C1 segment of cervical spinal cord (tissue), 14 donors: ENCODE measurements around the gene OSTN.
"Not testable (repeated sequence)": the region's sequence is repeated elsewhere in the genome, so short reads cannot be mapped to it uniquely, and the experiment has no call there.

Experiments
- DNase-seq, 14 donors: peaks; one replicate each; lab custom pipeline; 2025; lab: John Stamatoyannopoulos, UW

OSTN gene

GRCh38 chr3:191263365-191263764 is 64.3 kb downstream of the OSTN start:
- no peak for DNase-seq

GRCh38 chr3:191263850-191264249 is 64.8 kb downstream of the OSTN start:
- no peak for DNase-seq

- DNase-seq: no peak
Observed at GRCh38 chr3:191268737-191269136, 69.7 kb downstream of the OSTN start.

GRCh38 chr3:191269289-191270085 is 70.4 kb downstream of the OSTN start:
- no peak for DNase-seq

- DNase-seq: not testable (repeated sequence)
Observed at GRCh38 chr3:191275244-191275643, 76.2 kb downstream of the OSTN start.

- no peak for DNase-seq
Observed at GRCh38 chr3:191275751-191276150, 76.7 kb downstream of the OSTN start.

- no peak for DNase-seq
Observed at GRCh38 chr3:191280111-191280510, 81.1 kb downstream of the OSTN start.

GRCh38 chr3:191280882-191281281 is 81.8 kb downstream of the OSTN start:
- no peak for DNase-seq

- no peak for DNase-seq
Observed at GRCh38 chr3:191282251-191283185, 83.5 kb downstream of the OSTN start.

- no peak for DNase-seq
Observed at GRCh38 chr3:191283400-191283799, 84.4 kb downstream of the OSTN start.

GRCh38 chr3:191290311-191291025 is 91.4 kb downstream of the OSTN start:
- no peak for DNase-seq

GRCh38 chr3:191292243-191293015 is 93.4 kb downstream of the OSTN start:
- no peak for DNase-seq

- DNase-seq: no peak
Observed at GRCh38 chr3:191294291-191294690, 95.2 kb downstream of the OSTN start.

- DNase-seq: no peak
Observed at GRCh38 chr3:191296041-191296541, 97.0 kb downstream of the OSTN start.

- DNase-seq: no peak
Observed at GRCh38 chr3:191298846-191299245, 99.8 kb downstream of the OSTN start.

- DNase-seq: no peak
Observed at GRCh38 chr3:191300422-191300821, 101.4 kb downstream of the OSTN start.

- DNase-seq: no peak
Observed at GRCh38 chr3:191301017-191301416, 102.0 kb downstream of the OSTN start.

GRCh38 chr3:191301782-191302411 is 102.9 kb downstream of the OSTN start:
- DNase-seq: no peak

GRCh38 chr3:191302451-191302850 is 103.4 kb downstream of the OSTN start:
- DNase-seq: no peak

- DNase-seq: peak in 1 of 14 donors; percentile 5
Observed at GRCh38 chr3:191303596-191303995, 104.6 kb downstream of the OSTN start.
